Measurements from ENCODE around the gene CASQ2.
"Not testable (repeated sequence)": the region's sequence is repeated elsewhere in the genome, so short reads cannot be mapped to it uniquely, and the experiment has no call there.

CASQ2 gene

GRCh38 chr1:115780655-115781054, 12.1 kb upstream of the CASQ2 start:
- not testable (repeated sequence) for DNase-seq (ENCODE audit: low spot score)

GRCh38 chr1:115779075-115779474, 10.6 kb upstream of the CASQ2 start:
- not testable (repeated sequence) for DNase-seq (ENCODE audit: low spot score)

DNA sequence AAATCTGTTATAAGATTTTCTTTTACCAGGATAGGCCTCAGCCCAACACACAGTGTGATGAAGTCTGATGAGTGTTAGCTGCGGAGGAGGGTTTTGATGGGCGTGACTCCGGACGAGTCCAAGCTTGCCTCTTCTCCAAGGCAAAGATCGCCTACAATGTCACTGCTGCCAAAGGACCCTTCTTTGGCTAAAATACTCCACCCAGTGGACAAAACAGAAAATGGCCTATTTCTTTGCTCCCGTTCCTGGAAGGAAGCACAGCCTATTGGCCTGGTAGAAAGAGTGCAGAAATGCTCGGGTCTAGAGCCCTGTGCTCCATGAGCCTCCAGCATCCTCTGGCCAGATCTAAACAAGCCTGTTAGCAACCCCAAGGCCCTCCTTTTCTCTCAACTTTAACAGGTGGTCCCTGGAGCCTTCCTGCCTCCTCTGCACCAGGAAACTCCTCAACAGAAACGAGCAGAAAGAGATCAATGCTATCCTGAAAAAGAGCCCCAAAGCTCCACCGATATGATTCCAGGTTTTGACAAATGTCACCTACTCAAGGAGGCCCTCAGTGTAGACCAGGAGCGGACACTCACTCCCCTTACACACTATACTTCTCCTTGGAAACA, 3.4 kb upstream of the CASQ2 start:
- DNase-seq (ENCODE audit: low spot score) = peak; percentile 87

DNA sequence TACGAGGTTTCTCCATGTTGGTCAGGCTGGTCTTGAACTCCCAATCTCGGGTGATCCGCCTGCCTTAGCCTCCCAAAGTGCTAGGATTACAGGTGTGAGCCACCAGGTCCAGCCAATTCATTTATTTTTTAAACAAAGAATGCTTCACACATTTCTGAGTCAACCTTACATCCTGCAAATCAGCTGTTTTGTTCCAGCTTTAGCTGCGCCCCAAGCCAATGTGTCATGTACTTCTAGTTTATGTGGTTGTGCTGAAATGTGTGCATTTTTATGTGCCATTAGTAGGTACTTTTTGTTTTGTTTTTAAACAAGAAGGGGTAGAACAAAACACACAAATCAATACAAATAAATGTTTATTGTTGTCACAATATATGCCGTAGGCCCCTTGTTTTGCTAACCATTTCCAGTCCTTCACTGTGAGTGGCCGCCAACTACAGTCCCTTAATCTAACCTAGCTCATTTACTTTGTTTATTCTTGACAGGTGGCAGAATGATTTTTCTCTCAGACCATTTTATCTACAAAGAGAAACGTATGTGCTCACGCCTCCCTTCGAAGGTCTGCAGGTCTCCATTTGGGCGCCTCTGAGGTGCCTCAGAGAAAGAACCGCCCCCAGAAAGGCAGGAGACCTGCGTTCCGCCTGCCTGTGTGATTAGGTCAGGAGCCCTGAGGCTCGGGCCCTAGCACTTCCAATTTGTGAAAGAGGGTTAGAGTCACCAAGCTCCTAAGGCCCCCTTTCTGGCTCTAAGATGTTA, 2.8 kb upstream of the CASQ2 start:
- DNase-seq (ENCODE audit: low spot score) = peak; percentile 6

DNA sequence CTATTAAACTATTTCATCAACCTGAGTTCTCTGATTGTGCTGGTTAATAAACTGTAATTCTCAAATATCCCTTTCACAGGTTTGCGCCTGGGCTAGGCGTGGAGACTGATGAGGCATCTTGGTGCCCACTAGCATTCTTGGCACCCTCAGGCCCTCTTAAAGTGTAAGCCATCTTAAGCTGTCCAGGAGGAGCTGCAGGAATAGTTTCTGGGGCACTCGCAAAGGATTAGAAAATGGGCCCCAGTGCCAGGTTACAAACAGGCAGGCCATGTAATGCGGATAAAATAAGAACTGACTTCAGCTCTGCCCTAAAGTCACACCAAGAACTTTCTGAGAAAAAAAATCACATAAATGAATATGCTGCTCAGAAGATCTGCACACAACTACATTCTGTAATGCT, 1.1 kb downstream of the CASQ2 start:
- DNase-seq (ENCODE audit: low spot score) = no peak

GRCh38 chr1:115765091-115765490, 3.4 kb downstream of the CASQ2 start:
- no peak for DNase-seq (ENCODE audit: low spot score)

DNA sequence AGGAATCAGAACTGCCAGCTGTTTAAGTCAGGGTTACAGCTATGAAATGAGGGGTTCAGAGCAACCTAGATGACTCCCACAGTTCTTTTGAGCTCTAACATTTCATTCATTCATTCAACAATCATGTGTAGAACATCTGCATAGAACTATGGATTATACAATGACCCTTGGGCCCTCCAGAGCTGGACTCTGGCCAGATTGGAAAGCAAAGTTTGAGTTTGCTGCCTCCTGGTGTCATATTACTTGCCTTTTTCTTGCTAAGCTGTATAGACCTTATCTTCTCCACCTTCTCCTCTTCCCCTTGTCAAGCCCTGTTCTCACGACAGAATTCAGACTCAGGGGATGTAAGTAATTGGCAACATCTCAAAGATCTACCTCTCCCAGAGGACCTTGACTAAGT, 4.0 kb downstream of the CASQ2 start:
- peak; percentile 45 for DNase-seq (ENCODE audit: low spot score)

DNA sequence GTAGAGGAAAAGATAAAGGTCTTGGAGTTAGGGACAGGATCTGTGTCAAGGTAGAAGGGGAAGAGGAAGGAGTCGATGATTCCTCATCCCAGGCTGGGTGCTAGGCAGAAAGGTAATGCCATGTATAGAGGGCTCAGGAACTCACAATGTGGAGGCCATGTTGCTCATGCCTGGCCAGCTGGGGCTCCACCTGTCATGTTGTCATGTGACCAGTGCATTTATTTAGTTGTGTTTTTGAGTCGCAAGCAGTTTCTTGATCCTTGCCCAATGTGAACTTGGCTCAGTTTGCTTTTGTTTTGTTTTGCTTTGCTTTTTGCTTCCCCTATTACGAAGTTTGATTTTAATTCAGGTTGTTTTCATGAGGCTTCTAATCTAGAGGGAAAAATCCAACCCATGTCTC, 5.7 kb downstream of the CASQ2 start:
- no peak for DNase-seq (ENCODE audit: low spot score)

DNA sequence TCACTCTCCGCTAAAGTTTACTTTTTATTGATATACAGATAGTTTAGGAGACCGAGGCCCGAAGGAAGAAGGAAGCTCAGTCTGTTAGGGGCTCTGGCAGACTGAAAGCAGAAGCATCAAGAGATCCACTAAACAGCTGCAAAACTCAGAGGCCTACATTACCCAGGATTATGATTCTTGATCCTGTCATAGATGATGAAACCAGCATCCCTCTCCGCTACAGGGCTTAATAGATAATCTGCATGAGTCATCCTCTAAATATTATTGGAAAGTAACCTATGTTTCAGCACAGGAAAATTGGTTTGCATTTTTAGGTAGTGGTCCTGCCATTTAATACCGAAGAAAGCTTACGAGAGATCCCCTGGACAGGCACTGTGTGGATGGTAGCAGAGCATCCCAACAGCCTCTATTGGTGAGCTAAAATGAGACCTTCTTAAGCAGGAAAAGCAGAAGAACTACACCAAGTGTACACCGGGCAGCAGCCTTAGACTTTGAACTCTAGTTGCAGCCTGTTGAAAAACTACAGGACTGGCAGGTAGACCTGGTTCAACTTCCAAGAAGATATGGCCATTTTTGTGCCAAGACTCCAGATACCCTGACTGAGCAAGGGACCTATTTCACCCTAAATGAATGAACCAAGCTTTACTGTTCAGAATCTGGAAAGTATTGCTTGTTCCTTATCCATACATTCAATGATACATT, 6.8 kb downstream of the CASQ2 start:
- peak; percentile 34 for DNase-seq (ENCODE audit: low spot score)

GRCh38 chr1:115757856-115758255, 10.7 kb downstream of the CASQ2 start:
- no peak for DNase-seq (ENCODE audit: low spot score)

GRCh38 chr1:115757326-115757725, 11.2 kb downstream of the CASQ2 start:
- DNase-seq (ENCODE audit: low spot score) = no peak

- no peak for DNase-seq (ENCODE audit: low spot score)
Measured at GRCh38 chr1:115755456-115756370, 12.8 kb downstream of the CASQ2 start.

GRCh38 chr1:115753830-115754229, 14.7 kb downstream of the CASQ2 start:
- no peak for DNase-seq (ENCODE audit: low spot score)

GRCh38 chr1:115753361-115753760, 15.2 kb downstream of the CASQ2 start:
- DNase-seq (ENCODE audit: low spot score) = no peak

DNA sequence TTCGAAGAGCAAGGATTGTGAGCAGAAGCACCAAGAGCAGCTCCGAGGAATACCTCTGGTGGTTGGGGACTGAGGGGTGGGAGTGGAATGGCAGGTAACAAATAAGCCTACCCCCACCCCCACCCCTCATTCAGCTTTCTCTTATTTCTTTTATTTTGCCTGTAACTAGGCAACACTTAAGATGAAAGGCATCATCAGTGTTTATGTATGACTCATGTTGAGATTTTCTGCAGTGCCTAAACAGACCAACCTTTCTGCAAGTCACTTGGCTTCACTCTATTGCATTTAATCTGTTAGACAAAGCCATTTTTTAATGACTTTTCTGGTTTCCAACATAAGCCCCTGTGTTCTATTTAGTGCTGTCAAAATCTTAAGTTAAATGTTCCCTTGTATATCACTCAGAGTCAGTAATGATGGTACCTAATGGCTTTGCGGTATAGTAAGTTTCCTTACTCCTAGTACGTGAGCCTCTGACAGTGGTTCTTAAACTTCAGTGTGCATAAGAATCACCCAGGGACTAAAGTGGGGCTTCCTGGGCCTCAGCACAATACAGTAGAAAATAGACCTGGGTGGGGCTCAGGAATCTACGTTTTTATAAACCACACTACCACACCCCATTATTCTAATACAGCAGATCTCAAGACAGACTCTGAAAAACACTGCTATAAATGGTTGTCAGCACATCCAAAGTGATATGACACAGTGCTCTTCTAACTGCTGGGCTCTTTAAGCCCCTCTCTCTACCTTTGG, 19.9 kb downstream of the CASQ2 start:
- DNase-seq (ENCODE audit: low spot score) = peak; percentile 68

GRCh38 chr1:115746021-115746690, 22.4 kb downstream of the CASQ2 start:
- DNase-seq (ENCODE audit: low spot score) = no peak

DNA sequence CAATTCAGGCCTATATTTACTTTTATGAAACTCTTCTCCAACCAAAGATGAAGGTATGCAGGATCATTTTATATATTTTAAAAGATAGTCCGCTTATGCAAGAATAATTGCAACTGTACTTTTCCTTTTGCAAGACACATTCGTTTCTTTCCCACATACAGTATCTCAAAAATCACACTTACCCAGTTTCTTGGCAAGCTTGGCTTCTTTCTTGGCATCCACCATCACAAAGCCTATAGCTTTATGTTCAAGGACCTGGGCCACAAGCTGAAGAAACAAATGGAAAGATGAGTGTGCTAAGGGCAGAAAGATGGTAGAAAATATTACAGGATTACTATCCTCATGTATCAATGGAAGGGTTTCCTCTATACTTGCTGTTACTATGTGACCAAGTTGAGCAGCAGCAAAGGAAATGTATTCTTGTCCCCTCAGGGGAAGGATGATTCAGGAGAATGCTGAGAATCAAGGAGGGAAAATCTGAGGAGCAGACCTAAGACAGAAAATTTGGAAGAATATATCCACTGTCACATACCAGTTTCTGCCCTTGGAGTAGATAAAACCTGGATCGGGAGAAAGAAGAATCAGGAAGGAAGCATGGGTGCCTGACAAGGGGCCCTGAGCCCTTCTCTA, 23.8 kb downstream of the CASQ2 start:
- DNase-seq (ENCODE audit: low spot score) = no peak

- DNase-seq (ENCODE audit: low spot score) = no peak
Measured at GRCh38 chr1:115740811-115741210, 27.7 kb downstream of the CASQ2 start.

DNA sequence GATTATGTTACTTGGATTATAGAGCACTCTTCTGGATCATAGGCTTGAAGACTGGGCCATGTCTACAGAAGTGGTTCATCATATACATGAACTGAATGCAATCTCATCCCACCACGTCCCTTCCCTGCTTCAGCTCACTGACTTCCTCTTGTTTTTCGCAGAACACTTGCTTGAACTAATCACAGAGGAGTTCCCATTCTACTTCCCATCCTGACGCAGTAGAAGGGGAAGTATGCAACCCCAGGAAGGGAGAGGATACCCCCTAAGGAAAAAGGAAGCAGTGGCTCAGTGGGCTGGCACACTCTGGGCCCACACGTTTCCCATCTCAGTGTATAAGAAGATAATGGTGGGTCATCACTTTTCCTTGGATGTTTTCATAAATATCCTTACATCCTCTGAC, 36.2 kb downstream of the CASQ2 start:
- DNase-seq (ENCODE audit: low spot score) = no peak

DNA sequence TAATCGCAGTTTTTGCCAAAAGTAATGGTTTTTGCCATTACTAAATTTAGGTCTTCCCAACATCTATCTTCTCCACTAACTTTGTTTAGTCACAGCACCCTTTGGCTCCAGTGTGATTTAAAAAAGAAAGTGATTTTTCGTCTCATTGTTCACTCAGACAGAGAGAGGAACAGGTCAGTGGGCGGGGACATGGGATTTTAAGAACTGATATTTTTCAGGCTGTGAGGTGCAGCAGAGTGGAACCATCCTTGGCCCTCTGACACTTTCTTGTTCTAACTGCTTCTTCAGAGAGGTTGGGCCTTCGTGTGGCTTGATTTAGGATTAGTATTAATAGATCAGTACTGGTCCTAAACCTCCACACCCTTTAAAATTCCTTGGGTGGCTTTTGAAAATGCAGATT, 38.8 kb downstream of the CASQ2 start:
- DNase-seq (ENCODE audit: low spot score) = no peak

Data from kidney tubule cell (primary cell).